Hepatocyte (in vitro differentiated cells): Measurements from ENCODE around the gene GOSR1. TPM values are rescaled to one million over a fixed set of nuclear protein-coding genes. Genes with fewer than 3 reads are reported as not detected.
"Not testable (repeated sequence)": the region's sequence is repeated elsewhere in the genome, so short reads cannot be mapped to it uniquely, and the experiment has no call there.

Experiments used
- DNase-seq: peaks from one replicate; pipeline ENCODE4 v3.0.0-alpha.2; 2016; ENCODE audit warnings: low spot score
- H2AFZ ChIP-seq: fragments of 200-600 bp; sonication (generic); 2 replicates; pipeline ENCODE4 v1.6.0; 2016; ENCODE audit warnings: antibody characterized with exemption, mild to moderate bottlenecking
- H3K27ac ChIP-seq: fragments of 200-600 bp; sonication (generic); 2 replicates; pipeline ENCODE4 v1.5.1; 2016; ENCODE audit warnings: mild to moderate bottlenecking
- H3K27me3 ChIP-seq: fragments of 200-600 bp; sonication (generic); 2 replicates; pipeline ENCODE4 v1.6.1; 2016
- H3K36me3 ChIP-seq: fragments of 200-600 bp; sonication (generic); replicated peaks from 2 replicates; pipeline ENCODE4 v1.5.1; 2016; ENCODE audit warnings: low read depth; ENCODE audit not compliant: insufficient read depth
- H3K4me1 ChIP-seq: fragments of 200-600 bp; sonication (generic); 2 replicates; pipeline ENCODE4 v1.5.1; 2016; ENCODE audit warnings: mild to moderate bottlenecking, moderate library complexity; ENCODE audit not compliant: insufficient read depth
- H3K4me2 ChIP-seq: fragments of 200-600 bp; sonication (generic); 2 replicates; pipeline ENCODE4 v1.6.0; 2016
- H3K4me3 ChIP-seq: fragments of 200-600 bp; sonication (generic); 2 replicates; pipeline ENCODE4 v1.5.1; 2016; ENCODE audit warnings: mild to moderate bottlenecking
- H3K79me2 ChIP-seq: fragments of 200-600 bp; sonication (generic); 2 replicates; pipeline ENCODE4 v1.6.0; 2017; ENCODE audit warnings: mild to moderate bottlenecking
- H3K9me2 ChIP-seq: fragments of 200-600 bp; sonication (generic); replicated peaks from 2 replicates; pipeline ENCODE4 v1.6.0; 2017; ENCODE audit warnings: mild to moderate bottlenecking; ENCODE audit not compliant: insufficient read depth
- H3K9me3 ChIP-seq: fragments of 200-600 bp; sonication (generic); 2 replicates; pipeline ENCODE4 v1.5.1; 2016; ENCODE audit warnings: low read depth, mild to moderate bottlenecking
- H4K20me1 ChIP-seq: fragments of 200-600 bp; sonication (generic); 2 replicates; pipeline ENCODE4 v1.6.0; 2016; ENCODE audit warnings: mild to moderate bottlenecking; ENCODE audit not compliant: insufficient read depth, poor library complexity, severe bottlenecking
- CTCF ChIP-seq: fragments of 200-600 bp; sonication (generic); IDR thresholded peaks from 2 replicates; pipeline ENCODE4 v1.5.1; 2016; ENCODE audit warnings: antibody characterized with exemption, mild to moderate bottlenecking; ENCODE audit not compliant: poor library complexity
- EZH2 ChIP-seq: fragments of 200-600 bp; sonication (generic); IDR thresholded peaks from 2 replicates; pipeline ENCODE4 v1.6.1; 2016; ENCODE audit warnings: antibody characterized with exemption, mild to moderate bottlenecking, borderline replicate concordance
- EZH2phosphoT487 ChIP-seq: fragments of 200-600 bp; sonication (generic); IDR thresholded peaks from one replicate; pipeline ENCODE4 v1.6.1; 2018; ENCODE audit warnings: antibody characterized with exemption, mild to moderate bottlenecking, low read depth, moderate library complexity; ENCODE audit not compliant: unreplicated experiment, severe bottlenecking
- WGBS: methylation state at CpG from one replicate; pipeline ENCODE4 v1.1.6; 2016; ENCODE audit warnings: low lambda C conversion rate; ENCODE audit errors: missing lambda C conversion rate; 5-methylcytosine and 5-hydroxymethylcytosine counted together
- polyA plus RNA-seq: library from polyadenylated mRNA; unstranded; fragments of >200 nt; fragmentation: Nextera tagmentation; extraction: Ambion mirVana; gene quantifications from 2 replicates; pipeline ENCODE4 v1.2.1, GENCODE V29; 2016
- total RNA-seq: library from RNA; depleted of rRNA; stranded (reverse); fragments of >200 nt; gene quantifications from 2 replicates; pipeline ENCODE4 v1.2.3, GENCODE V29; 2014

The GOSR1 gene
- total and polyA plus RNA-seq, 2 experiments from 2014 or later, result 29.7 to 52.1 TPM

- Histone ChIP-seq H3K9me3 (no peaks in the 10 kb centered on the region), H3K9me2 (no peaks in the 10 kb centered on the region), H3K27ac (no peak overlapping the region), H3K4me1 (no peaks in the 10 kb centered on the region), H4K20me1 (no peaks in the 10 kb centered on the region), H3K79me2 (no peaks in the 10 kb centered on the region), H3K36me3 (no peaks in the 10 kb centered on the region), H3K4me2 (no peak overlapping the region), H2AFZ (no peak overlapping the region), H3K27me3 (no peaks in the 10 kb centered on the region), H3K4me3 (no peak overlapping the region)
- no peak for TF ChIP-seq EZH2
- DNase-seq, result no peak
- 98% methylated on average over 10 of the region's 10 CpGs for WGBS
Measured at GRCh38 chr17:30552994-30553566, 75.9 kb downstream of the GOSR1 start.

GRCh38 chr17:30553823-30554440, 76.7 kb downstream of the GOSR1 start:
- H3K4me2 ChIP-seq, H3K36me3 ChIP-seq, H3K27me3 ChIP-seq, H3K4me3 ChIP-seq, H3K9me3 ChIP-seq, H2AFZ ChIP-seq, H3K79me2 ChIP-seq, H3K4me1 ChIP-seq, DNase-seq, H4K20me1 ChIP-seq, H3K27ac ChIP-seq, H3K9me2 ChIP-seq: not testable (repeated sequence)
- 97% methylated on average over 3 of the region's 4 CpGs for WGBS

GRCh38 chr17:30554839-30555751, 77.9 kb downstream of the GOSR1 start:
- H3K27ac ChIP-seq, result no peak overlapping the region
- no peak overlapping the region for H3K4me2 ChIP-seq
- TF ChIP-seq EZH2phosphoT487, result no peak
- TF ChIP-seq EZH2, result no peak
- TF ChIP-seq CTCF, result no peak
- DNase-seq, result no peak
- H3K9me2 ChIP-seq, result no peaks in the 10 kb centered on the region
- no peaks in the 10 kb centered on the region for H3K4me1 ChIP-seq
- no peaks in the 10 kb centered on the region for H3K27me3 ChIP-seq
- H3K36me3 ChIP-seq, result no peaks in the 10 kb centered on the region
- no peaks in the 10 kb centered on the region for H3K79me2 ChIP-seq
- no peak overlapping the region for H2AFZ ChIP-seq
- H4K20me1 ChIP-seq, result no peaks in the 10 kb centered on the region
- 89% methylated on average over 17 of the region's 20 CpGs for WGBS
- no peaks in the 10 kb centered on the region for H3K9me3 ChIP-seq
- no peak overlapping the region for H3K4me3 ChIP-seq

- no peak overlapping the region for H3K4me3 ChIP-seq
- 94% methylated on average over 5 of the region's 5 CpGs for WGBS
- H3K4me1 ChIP-seq, result no peaks in the 10 kb centered on the region
- no peaks in the 10 kb centered on the region for H3K79me2 ChIP-seq
- H3K4me2 ChIP-seq, result no peak overlapping the region
- no peaks in the 10 kb centered on the region for H3K27me3 ChIP-seq
- no peaks in the 10 kb centered on the region for H3K9me3 ChIP-seq
- H3K36me3 ChIP-seq, result no peaks in the 10 kb centered on the region
- no peaks in the 10 kb centered on the region for H4K20me1 ChIP-seq
- DNase-seq, result no peak
- TF ChIP-seq CTCF, result no peak
- TF ChIP-seq EZH2, result no peak
- TF ChIP-seq EZH2phosphoT487, result no peak
- no peak overlapping the region for H2AFZ ChIP-seq
- no peak overlapping the region for H3K27ac ChIP-seq
- no peaks in the 10 kb centered on the region for H3K9me2 ChIP-seq
Measured at GRCh38 chr17:30555942-30556341, 78.7 kb downstream of the GOSR1 start.
